RKO (cell line): ENCODE measurements around the gene PYGM.

ENCODE experiments used
- DNase-seq: peaks from one replicate; pipeline ENCODE4 v3.0.0-alpha.2; 2016; ENCODE audit warnings: low spot score

The PYGM gene

DNA sequence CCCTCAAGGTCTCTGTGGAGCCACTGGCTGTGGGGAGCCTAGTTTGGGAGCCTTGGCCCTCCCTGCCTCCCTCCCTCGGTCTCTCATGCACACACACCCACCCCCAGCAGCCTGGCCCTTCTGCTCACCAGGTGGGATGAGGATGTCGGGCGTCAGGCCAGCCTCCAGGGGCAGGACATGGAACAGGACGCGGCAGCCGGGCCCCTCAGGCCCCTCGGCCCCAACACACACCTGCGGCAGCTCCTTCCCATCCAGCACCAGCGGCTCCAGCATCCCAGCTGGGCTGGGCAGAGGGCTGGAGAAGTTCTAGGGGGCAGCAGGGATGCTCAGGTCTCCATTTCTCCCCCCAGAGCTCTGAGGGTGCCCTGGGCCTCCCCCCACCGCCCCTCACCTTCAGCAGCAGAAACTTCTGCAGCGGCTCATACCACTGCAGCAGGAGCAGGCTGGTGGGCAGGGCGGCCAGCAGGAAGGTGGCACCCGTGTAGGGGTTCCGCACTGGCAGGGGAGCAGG is 32.1 kb upstream of the PYGM start:
- no peak for DNase-seq

DNA sequence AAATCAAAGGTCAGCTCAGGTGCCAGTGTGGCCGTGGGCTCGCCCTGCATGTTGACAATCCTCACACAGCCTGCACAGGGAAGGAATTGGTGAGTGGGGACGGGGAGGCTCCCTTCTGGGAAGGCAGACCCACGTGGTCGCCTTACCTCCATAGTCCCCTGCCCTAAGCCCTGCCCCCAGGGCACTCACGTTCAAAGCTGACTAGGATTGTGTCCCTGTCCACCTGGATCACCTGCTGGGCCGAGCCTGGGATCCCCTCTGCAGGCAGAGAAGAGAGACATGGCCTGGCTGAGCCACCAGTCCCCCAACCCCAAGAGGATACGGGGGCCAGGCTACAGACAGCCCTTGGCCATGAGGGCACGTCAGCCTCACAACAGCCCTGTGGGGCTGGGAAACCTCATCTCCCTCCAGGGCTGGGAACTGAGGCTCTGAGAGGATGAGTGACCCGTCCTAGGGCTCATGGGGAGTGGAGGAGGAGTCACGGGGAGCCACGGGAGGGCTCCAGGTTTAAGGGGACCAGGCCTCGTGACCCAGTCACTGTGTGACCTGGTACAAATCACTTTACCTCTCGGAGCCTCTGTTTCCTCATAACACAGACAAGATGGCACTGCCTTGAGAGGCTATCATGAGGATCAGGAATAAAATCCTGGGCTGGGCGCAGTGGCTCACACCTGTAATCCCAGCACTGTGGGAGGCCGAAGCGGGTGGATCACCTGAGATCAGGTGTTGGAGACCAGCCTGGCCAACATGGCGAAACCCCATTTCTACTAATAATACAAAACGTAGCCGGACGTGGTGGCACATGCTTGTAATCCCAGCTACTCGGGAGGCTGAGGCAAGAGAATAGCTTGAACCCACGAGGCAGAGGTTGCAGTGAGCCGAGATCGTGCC is 30.7 kb upstream of the PYGM start:
- DNase-seq, result no peak

DNA sequence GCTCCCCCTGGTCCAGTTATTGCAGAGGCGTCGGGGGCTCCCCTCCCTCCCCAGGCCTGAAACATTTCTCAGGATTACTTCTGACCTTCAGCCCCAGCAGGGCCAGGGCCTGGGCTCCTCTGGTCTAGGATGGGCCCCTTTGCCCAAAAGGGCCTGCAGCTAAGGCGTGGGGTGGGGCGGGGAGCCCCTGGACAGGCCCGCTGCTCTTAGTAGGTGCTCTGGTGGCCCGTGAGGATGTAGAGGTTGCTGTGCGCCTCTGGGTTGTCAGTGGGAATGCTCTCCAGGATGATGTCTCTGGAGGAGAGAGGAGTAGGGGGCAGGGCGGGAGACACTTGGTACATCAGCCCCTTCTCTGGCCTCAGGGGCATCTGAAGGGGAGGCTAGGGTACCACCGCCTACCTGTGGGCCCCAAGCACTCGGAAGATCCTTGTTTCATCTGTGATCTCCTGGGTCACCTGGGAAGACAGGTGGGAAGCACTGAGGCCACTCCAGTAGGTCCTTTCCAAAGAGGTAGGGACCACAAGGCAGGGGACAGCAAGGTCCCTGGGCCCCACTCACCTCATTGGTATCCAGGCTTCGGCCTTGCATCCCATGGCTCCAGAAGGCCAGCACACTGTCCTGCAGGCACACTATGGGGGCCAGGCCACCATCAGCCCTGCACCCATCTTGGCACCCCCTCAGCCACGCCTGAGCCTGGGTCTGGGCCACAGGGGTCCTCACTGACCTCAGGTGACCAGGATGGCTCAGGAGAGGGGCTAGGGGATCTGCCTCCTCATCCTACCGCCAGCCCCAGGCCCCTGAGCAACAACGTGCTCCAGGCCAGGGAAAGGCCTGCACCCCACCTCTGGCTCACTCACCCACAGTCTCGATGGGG is 29.8 kb upstream of the PYGM start:
- no peak for DNase-seq

DNA sequence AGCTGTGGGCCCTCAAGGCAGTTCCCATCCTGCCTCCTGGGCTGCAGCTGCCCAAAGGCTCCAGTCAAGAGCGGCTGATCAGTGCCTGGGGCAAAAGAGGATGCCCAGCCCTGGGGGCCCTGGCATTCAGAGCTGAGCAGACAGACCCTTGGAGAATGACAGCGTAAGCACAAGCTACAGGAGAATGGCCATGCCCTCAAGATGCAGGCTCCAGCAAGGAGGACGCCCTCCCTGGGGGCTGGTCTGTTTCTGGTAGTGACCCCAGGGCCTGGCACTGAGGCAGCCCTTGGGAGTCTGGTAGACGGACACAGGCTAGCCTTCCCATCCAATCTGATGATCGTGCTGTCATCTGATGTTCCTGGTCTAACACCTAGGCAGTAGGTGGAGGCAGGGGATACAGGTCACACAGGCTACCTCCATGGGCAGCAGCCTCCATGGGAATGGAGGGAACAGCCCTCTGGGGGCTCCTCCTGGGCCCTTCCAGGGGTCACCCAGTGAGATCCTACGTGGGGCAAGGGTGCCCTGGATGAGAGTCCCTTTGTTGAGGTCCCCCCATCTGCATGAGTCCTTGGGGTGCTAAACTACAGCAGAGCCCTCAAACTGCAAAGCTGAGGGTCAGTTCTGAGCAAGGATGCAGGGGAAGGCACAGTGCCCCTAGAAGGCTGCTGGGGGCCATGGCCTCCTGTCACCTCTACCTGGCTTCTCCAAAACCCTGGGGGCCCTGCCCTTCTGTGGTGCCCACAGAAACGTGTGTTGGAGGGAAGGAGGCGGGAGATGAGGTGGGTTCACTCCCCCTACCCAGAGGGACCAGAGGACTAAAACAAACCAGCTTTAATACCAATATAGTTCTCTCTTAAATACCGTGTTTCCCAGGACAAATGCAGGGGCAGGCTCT is 28.8 kb upstream of the PYGM start:
- DNase-seq, result no peak

DNA sequence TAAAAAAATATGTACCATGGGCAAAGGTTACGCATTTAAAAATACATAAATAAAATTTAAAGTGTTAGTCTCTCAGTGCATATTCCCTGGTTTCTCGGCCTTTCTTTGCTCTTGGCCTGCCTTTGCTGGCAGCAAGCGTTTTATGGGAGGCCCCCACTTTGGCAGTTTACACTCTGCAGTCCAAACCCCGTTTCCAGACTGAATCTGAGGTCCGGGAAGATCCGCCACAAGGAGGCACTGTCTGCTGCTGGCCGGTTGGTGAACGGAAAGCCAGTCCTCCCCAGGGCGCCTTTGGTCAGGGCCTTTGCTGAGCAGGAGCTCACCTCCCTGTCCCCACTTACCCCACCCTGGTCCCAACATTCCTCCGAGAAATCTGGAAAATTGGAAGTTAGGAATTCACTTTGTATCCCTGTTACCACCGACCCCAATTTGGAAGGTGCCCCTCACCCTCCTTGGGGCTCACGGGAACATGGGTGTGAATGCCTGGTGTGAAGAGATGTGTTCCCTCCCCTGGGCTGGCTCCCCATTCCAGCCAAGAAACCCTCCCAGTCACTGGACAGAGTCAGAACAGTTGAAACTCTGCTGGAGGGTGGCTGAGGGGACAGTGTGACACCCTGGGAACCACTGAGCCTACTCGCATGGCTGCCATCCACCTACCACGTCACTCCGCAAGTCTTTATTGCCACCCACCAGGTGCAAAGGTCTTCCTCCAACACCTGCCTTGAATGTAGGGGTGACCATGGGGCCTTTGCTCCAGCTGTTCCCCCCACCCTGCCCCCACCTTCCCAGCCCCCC is 27.9 kb upstream of the PYGM start:
- no peak for DNase-seq

DNA sequence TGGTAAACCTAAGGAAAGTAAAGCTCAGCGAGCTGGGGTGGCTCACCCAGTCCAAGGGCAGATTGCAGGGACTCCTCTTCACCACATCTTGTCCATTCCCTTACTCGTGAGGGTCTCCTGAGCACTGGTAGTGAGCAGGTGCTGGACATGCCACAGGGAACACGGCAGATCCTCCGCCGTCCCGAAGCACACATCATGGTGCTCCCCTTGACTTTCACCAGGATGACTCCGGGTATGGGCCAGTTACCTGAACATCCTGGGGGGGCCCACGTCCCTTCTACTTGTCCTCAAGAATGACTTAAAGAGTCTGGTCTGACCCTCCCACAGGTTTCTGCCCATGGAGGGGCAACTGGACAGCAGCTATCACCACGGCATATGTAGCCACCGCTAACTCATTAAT is 26.5 kb upstream of the PYGM start:
- no peak for DNase-seq

DNA sequence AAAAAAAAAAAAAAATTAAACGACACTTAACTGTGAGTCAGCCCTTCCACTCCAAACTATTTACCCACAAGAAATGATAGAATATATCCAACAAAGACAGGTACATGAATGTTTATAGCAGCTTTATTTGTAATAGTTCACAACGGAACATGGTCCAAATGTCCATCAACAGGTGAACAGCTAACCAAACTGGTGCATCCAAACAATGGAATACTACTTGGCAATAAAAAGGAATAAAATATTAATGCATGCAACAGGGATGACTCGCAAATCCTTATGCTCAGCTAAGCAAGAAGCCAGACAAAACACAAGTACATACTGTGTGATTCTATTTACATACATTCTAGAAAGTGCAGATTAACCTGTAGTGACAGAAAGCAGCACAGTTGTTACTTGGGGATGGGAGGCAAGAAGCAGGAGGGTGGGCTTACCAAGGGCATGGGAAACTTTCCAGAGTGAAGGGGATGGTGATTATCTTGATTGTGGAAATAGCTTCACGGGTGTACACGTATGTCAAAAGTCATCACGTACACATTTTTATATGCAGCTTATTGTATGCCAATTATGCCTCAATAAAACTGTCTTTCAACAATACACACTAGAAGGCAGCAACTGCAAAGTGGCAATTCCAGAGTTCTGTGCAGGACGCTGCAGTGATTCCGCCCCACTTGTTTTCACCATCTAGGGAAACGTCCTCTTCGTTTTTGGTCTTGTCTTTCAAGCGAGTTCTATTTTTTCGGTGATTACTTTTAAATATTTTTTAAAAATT is 25.2 kb upstream of the PYGM start:
- DNase-seq, result no peak

DNA sequence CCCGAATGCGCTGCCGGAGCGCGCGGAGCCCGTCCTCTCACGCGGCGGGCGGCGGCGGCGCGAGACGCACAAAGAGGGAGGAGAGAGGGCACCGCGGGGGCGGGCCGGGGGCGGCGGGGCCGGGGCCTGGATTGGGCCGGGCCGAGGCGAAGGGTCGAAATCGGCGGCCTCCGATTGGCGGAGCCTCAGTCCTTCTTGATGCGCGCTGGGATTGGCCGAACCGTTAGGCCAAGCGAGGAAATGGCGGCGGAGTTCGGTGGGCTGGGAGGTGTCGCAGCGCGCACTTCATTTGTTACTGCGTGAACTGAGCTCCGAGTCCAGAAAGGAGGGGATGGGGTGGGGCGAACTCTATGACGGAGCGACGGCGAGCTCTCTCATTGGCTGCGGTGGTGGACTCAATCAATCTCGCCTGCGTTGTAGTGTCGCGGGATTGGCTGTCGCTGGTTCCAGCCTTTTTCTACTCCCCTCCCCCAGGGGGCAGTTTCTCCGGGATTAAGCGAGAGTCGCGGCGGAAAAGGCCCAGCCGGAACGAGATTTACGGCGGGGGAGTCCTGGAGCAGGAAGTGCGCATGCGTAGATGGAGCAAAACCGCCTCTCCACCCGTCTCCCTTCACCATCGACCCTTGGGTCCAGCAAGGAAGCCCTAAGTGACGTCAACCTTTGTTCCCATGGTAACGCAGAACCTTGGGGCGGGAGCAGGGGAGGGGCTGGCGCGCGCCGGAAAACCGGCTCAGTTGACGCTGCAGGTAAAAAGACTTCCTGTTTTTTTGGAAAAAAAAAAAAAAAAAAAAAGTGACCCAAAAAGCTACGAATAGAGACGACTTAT is 18.9 kb upstream of the PYGM start, which contains the start of gene SF1:
Gene SF1 (minus strand): TSS at position 70 of the 826 bp plus-strand sequence. CDS start 150 bp downstream, outside the sequence.
- peak; percentile 99 for DNase-seq

DNA sequence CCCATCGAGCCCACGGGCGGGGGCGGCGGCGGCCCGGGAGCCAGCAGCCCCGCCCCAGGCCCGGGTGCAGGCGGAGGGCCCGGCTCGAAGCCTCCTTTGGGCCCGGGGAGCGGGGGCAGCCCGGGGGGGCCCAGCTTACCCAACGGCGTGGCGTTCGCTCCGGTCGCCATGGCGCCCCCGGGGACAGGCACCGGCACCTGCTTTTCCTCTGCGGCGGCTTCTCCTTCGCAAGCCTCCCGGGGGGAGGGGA is 18.4 kb upstream of the PYGM start:
- no peak for DNase-seq

DNA sequence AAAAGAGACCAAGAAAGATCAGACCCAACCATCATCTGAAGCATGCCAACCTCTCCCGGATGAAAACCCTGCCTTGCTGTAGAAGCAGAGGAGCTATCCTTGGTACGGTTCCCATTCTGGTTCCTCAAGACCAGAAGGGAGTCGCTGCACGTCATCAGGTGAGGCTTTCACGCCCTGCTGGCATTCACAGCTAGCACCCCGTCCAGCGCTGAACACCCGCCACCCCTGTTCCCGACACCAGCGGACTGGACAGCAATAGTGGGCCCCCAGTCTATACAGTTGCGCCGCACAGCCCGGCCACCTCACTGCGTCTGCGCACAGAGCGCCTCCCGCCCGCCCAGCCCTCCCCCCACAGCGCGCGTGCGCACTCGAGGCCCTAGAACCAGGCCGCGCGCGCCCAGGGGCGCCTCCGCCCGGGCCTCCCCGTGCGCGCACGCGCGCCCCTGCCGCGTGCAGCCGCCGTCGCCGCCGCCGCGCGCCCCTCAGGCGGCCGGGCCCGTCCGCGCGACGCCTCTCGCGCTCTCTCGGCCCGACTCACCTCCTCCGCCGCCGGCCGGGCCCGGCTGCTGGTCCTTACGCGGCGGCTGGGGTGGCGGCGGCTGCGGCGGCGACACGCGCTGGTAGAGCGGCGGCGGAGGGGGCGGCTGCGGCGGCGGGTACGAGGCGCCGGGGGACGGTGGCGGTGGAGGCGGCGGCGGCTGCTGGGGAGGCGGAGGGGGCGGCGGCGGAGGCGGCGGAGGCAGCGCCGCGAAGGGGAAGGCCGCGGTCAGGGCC is 17.9 kb upstream of the PYGM start:
- peak; percentile 79 for DNase-seq

DNA sequence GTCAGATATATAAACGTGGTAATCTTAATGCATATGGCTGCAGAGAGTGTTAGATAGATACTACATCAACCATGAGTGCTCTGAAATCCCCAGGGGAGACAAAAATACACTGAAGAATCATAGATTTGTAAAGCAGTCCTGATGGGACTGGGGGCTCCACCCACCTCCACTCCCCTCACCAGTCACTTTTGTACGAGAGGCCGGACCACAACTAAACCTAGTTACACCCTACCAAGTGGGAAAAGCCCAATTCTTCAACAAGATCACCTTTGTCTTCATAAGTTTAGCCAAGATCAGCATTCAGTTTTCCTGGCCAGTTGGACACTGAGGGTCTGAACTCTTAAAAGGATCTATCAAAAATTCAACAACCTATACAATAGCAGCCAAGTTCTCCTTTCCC is 17.1 kb upstream of the PYGM start:
- no peak for DNase-seq

DNA sequence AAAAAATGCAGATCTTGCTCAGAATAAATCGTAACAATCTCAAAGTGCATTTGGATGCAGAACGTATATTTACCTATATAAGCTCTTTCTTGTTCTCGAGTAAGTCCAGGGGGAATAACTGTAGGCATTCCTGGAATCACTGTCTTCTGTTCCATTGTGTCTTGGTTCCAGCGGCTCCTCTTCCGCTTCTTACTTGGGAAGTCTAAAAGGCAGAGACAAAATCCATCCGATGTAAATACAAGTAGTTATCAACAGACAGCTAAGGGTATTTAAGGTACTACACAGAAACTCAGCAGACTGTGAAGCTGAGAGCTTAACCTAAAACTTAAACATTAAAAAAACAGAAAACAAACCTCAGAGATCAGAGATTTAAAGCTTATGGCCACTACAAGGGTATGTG is 16.7 kb upstream of the PYGM start:
- DNase-seq, result no peak

DNA sequence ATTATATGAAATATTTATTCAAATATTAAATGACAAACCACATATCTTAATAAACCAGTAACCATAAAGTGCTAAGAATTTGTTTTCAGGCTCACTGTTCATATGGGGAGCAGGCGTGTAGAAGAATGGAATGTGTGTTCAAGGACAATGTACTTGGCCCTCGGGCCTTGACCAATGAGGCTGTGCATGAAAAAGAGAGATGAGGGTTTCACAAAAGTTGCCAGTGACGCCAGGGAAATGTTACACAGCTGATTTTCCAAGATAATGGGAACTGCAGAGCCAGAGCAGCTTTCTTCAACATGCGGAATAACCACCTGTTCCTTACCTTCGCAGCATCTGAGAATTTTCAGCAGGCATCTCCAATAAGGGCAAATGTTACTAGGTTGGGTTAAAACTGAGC is 14.4 kb upstream of the PYGM start:
- DNase-seq, result no peak

DNA sequence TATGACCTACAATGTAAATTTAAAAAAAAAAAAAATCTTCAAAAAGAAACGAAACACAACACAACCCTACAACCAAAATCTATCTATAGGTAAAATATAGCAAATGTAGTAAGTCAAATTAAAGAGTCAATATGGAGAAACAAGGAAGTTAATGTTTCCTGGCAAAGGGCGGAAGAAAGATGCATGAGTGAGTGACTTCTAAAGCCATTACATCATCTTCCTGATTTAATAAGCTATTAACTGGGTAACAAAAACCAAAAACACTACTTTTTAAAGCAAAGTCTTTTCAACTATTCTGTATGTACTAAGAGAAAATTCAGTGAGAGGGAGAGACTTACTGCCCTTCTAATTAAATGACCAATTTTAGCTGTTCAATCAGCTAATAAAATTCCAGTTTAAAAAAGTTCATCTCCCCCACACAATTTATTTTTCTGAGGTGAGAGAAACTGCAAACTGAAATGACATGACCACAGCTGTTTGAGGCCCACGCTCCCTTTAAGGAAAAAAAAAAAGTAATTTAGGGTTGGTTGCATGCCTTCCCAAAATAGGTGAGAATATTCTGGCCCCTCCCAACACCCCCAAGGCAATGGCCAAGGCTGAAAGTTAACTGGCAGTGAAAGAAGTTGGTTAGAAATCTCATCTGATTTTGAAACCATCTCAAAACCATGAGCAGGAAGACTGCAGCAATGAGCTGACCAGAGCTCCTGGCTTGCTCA is 12.7 kb upstream of the PYGM start:
- DNase-seq, result no peak

DNA sequence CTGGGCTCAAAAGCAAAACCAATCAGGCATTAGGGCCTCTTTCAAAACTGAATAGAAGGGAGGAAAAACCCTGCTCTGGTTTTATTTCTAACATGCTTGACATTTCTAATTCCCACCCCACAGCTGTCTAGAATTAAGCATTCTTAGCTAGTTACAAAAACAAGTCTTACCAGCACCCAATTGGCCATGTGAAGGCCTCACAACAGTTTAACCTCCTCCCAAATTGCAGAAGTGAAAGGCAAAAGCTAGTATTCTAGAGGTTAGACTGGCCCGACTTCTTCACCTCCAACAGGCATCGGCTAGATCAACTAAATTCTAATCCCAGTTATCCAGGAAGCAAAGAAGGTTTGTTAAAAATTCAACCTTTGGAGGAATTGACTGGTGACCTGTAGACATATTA is 12.1 kb upstream of the PYGM start:
- no peak for DNase-seq

DNA sequence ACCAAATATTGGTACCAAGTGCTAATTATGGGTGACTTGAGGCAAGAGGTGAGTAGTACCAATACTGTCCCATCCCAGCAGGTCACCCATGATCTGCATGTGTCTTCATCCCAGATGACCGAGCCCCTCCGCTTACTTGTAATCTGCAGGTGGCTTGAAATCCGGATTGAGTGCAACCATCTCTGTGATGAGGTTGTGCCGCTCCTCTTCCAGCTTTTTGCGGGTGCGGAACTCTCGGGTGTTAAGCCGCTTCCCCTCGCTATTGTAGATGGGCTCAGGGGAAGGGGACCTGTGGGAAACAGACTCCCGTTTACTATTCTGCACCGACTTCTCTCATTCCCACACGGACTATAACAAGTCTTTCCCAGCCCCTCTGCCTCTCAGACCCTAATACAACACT is 10.3 kb upstream of the PYGM start:
- DNase-seq, result no peak

DNA sequence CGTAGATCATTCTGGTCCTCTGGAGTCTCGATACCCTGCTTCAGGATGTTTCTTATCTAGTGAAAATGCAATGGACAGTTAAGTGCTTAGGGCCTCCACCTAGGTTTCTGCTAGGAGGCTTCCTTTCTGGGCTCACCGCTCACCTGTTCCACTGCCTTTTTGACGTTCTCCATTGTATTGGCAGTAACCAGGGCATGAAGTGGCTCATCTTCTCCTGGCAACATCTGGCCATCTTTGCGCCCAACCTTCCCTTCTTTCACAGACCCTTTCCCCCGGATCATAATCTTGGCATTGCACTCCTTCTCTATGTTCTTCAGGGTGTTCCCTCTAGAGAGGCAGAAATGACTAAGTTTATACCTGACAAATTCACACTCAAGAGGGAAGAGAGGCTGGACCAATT is 9.5 kb upstream of the PYGM start:
- DNase-seq, result no peak

DNA sequence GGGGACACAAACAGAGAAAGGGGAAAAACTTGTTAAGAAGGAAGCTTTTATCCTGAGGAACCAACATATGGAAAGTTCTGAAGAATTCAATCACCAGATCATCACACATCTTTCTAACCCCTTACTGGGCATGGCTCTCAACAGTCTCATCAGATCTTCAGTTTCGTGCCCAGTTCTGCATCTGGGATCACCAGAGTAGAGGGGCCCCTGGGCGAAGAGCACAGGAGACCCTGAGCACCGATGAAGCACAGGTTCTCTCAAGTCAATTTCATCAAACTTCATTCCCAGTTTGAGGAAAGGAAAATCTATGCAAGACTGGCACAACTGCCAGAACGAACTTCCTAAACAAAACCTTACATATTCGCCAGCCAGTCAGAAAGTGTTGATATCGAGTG is 8.5 kb upstream of the PYGM start:
- no peak for DNase-seq
